ENCODE data around the gene COX18.

Gene COX18

GRCh38 chr4:73067971-73068394 lies 1.5 kb downstream of the COX18 start:
- H3K27me3 Mint-ChIP-seq: no peaks in the 10 kb centered on the region
- peak overlapping the region; percentile 84 to 93 for H3K4me3 Mint-ChIP-seq
- H3K27ac Mint-ChIP-seq: peak overlapping the region; percentile 86 to 100
- no peak for ATAC-seq
- peak in 1 of 2 donors; percentile 45 for DNase-seq
- no peaks in the 10 kb centered on the region for H3K9me3 Mint-ChIP-seq
- H3K4me1 Mint-ChIP-seq: peaks cover 55% of the 10 kb centered on the region

- Mint-ChIP-seq H3K4me3 (peak overlapping the region; percentile 57 to 71), H3K4me1 (peaks cover 45% of the 10 kb centered on the region), H3K27ac (peak overlapping the region; percentile 88 to 91), H3K27me3 (no peaks in the 10 kb centered on the region), H3K9me3 (no peaks in the 10 kb centered on the region)
- DNase-seq (peak in 1 of 2 donors; percentile 18), ATAC-seq (no peak)
Measured at GRCh38 chr4:73066928-73067327, 2.6 kb downstream of the COX18 start.

GRCh38 chr4:73066445-73066844 lies 3.1 kb downstream of the COX18 start:
- no peaks in the 10 kb centered on the region for H3K27me3 Mint-ChIP-seq
- DNase-seq: no peak
- H3K27ac Mint-ChIP-seq: peak overlapping the region; percentile 83 to 91
- ATAC-seq: no peak
- H3K4me1 Mint-ChIP-seq: peaks cover 45% of the 10 kb centered on the region
- H3K4me3 Mint-ChIP-seq: peak overlapping the region; percentile 30 to 71
- no peaks in the 10 kb centered on the region for H3K9me3 Mint-ChIP-seq

GRCh38 chr4:73064536-73064935 lies 5.0 kb downstream of the COX18 start:
- H3K4me1 Mint-ChIP-seq: peaks cover 38% of the 10 kb centered on the region
- no peak overlapping the region for H3K27ac Mint-ChIP-seq
- peak overlapping the region in 1 of 2 donors; percentile 1 for H3K4me3 Mint-ChIP-seq
- no peaks in the 10 kb centered on the region for H3K9me3 Mint-ChIP-seq
- DNase-seq: no peak
- ATAC-seq: no peak
- H3K27me3 Mint-ChIP-seq: no peaks in the 10 kb centered on the region

GRCh38 chr4:73055241-73055897 lies 14.1 kb downstream of the COX18 start:
- peak overlapping the region in 1 of 2 donors; percentile 57 for H3K27ac Mint-ChIP-seq
- H3K9me3 Mint-ChIP-seq: no peaks in the 10 kb centered on the region
- ATAC-seq (peak; percentile 82), DNase-seq (no peak)
- no peaks in the 10 kb centered on the region for H3K27me3 Mint-ChIP-seq
- peaks cover 21% of the 10 kb centered on the region for H3K4me1 Mint-ChIP-seq
- H3K4me3 Mint-ChIP-seq: peak overlapping the region in 1 of 2 donors; percentile 46

- ATAC-seq: no peak
- Mint-ChIP-seq H3K9me3 (no peaks in the 10 kb centered on the region), H3K27me3 (no peaks in the 10 kb centered on the region), H3K4me1 (peaks cover 21% of the 10 kb centered on the region), H3K4me3 (no peak overlapping the region), H3K27ac (no peak overlapping the region)
- DNase-seq: no peak
Measured at GRCh38 chr4:73053974-73054480, 15.5 kb downstream of the COX18 start.

GRCh38 chr4:73053076-73053475 lies 16.4 kb downstream of the COX18 start:
- DNase-seq: no peak
- Mint-ChIP-seq H3K9me3 (no peaks in the 10 kb centered on the region), H3K27ac (peak overlapping the region in 1 of 2 donors; percentile 42), H3K27me3 (no peaks in the 10 kb centered on the region), H3K4me3 (no peak overlapping the region), H3K4me1 (peaks cover 21% of the 10 kb centered on the region)
- ATAC-seq: no peak

- H3K27ac Mint-ChIP-seq: no peak overlapping the region
- no peak overlapping the region for H3K4me3 Mint-ChIP-seq
- H3K4me1 Mint-ChIP-seq: peaks cover 21% of the 10 kb centered on the region
Measured at GRCh38 chr4:73051625-73052024, 17.9 kb downstream of the COX18 start.

GRCh38 chr4:73045879-73046278 lies 23.6 kb downstream of the COX18 start:
- H3K4me1 Mint-ChIP-seq: no peaks in the 10 kb centered on the region
- H3K27ac Mint-ChIP-seq: no peak overlapping the region
- H3K4me3 Mint-ChIP-seq: no peak overlapping the region
- DNase-seq (no peak), ATAC-seq (no peak)
- H3K27me3 Mint-ChIP-seq: peaks cover 8% of the 10 kb centered on the region
- H3K9me3 Mint-ChIP-seq: peaks cover 0 to 9% of the 10 kb centered on the region in 2 donors

More at GRCh38 chr4:73051625-73052024, 17.9 kb downstream of the COX18 start:
- Mint-ChIP-seq H3K9me3 (no peaks in the 10 kb centered on the region), H3K27me3 (no peaks in the 10 kb centered on the region)
- DNase-seq (no peak), ATAC-seq (no peak)

GRCh38 chr4:73037057-73037456 lies 32.5 kb downstream of the COX18 start:
- H3K27ac Mint-ChIP-seq: peak overlapping the region in 1 of 2 donors; percentile 31
- H3K4me3 Mint-ChIP-seq: peak overlapping the region in 1 of 2 donors; percentile 3
- peaks cover 13 to 22% of the 10 kb centered on the region in 2 donors for H3K9me3 Mint-ChIP-seq
- DNase-seq: no peak
- no peak for ATAC-seq
- peaks cover 26% of the 10 kb centered on the region for H3K4me1 Mint-ChIP-seq
- H3K27me3 Mint-ChIP-seq: peaks cover 9% of the 10 kb centered on the region

- peaks cover 3% of the 10 kb centered on the region for H3K27me3 Mint-ChIP-seq
- peak overlapping the region in 1 of 2 donors; percentile 49 for H3K4me3 Mint-ChIP-seq
- peak; percentile 80 for ATAC-seq
- peaks cover 26% of the 10 kb centered on the region for H3K4me1 Mint-ChIP-seq
- H3K9me3 Mint-ChIP-seq: peaks cover 13 to 22% of the 10 kb centered on the region in 2 donors
- no peak for DNase-seq
- H3K27ac Mint-ChIP-seq: peak overlapping the region in 1 of 2 donors; percentile 79
Measured at GRCh38 chr4:73036123-73036522, 33.4 kb downstream of the COX18 start.

- Mint-ChIP-seq H3K9me3 (peaks cover 13 to 22% of the 10 kb centered on the region in 2 donors), H3K4me3 (no peak overlapping the region), H3K4me1 (peaks cover 26% of the 10 kb centered on the region), H3K27me3 (no peaks in the 10 kb centered on the region), H3K27ac (no peak overlapping the region)
- ATAC-seq (no peak), DNase-seq (no peak)
Measured at GRCh38 chr4:73034896-73035295, 34.6 kb downstream of the COX18 start.

- H3K9me3 Mint-ChIP-seq: no peaks in the 10 kb centered on the region
- no peak for ATAC-seq
- no peaks in the 10 kb centered on the region for H3K27me3 Mint-ChIP-seq
- no peak overlapping the region for H3K27ac Mint-ChIP-seq
- DNase-seq: no peak
- no peaks in the 10 kb centered on the region for H3K4me1 Mint-ChIP-seq
- H3K4me3 Mint-ChIP-seq: no peak overlapping the region
Measured at GRCh38 chr4:73028621-73029020, 40.9 kb downstream of the COX18 start.

- Mint-ChIP-seq H3K4me3 (no peak overlapping the region), H3K27ac (no peak overlapping the region), H3K9me3 (no peaks in the 10 kb centered on the region), H3K4me1 (no peaks in the 10 kb centered on the region), H3K27me3 (peaks cover 6% of the 10 kb centered on the region)
- no peak for DNase-seq
- peak; percentile 77 for ATAC-seq
Measured at GRCh38 chr4:73021634-73022033, 47.9 kb downstream of the COX18 start.

- H3K27me3 Mint-ChIP-seq: peaks cover 6% of the 10 kb centered on the region
- no peak for ATAC-seq
- DNase-seq: no peak
- H3K27ac Mint-ChIP-seq: no peak overlapping the region
- no peaks in the 10 kb centered on the region for H3K9me3 Mint-ChIP-seq
- no peaks in the 10 kb centered on the region for H3K4me1 Mint-ChIP-seq
- H3K4me3 Mint-ChIP-seq: no peak overlapping the region
Measured at GRCh38 chr4:73019462-73020047, 50.0 kb downstream of the COX18 start.

- Mint-ChIP-seq H3K27me3 (peaks cover 6% of the 10 kb centered on the region), H3K27ac (no peak overlapping the region), H3K4me1 (no peaks in the 10 kb centered on the region), H3K4me3 (no peak overlapping the region), H3K9me3 (no peaks in the 10 kb centered on the region)
- DNase-seq: no peak
- no peak for ATAC-seq
Measured at GRCh38 chr4:73018595-73018994, 50.9 kb downstream of the COX18 start.

Measured in stimulated activated naive CD8-positive, alpha-beta T cell treated with anti-CD3 and anti-CD28 coated beads, Interleukin-15, amount 100 ng/mL, for 72 hours (primary cell).